Measurements from ENCODE around the gene SERPINB5. TPM values are rescaled to one million over a fixed set of nuclear protein-coding genes. Genes with fewer than 3 reads are reported as not detected.

Gene SERPINB5
- total RNA-seq, 1 donor from 2014 or later, result not detected

DNA sequence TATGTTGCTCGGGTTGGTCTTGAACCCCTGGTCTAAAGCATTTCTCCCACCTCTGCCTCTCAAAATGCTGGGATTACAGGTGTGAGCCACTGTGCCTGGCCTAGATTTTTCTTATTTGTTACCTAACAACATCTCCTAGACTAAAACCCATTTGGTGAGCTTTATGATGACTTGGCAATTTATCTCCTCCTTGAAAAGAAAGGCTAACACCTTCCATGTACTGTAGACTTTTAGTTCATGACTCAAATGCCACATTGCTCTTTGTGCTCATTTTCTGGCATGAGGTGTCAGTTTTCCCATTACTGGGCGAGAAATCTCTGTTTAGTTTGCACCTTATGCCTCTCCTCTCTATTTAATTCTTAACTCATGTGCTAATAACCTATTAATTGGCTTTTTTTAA is 12.3 kb upstream of the SERPINB5 start:
- Histone ChIP-seq H3K9me3 (ENCODE audit: control insufficient read depth in 3 of 3, low read length in 3 of 3) (no peaks in the 10 kb centered on the region), H3K9ac (ENCODE audit: low read depth in 1 of 3, low read length in 3 of 3) (no peak overlapping the region), H3K27ac (ENCODE audit: low read depth, low read length) (no peak overlapping the region), H3K36me3 (ENCODE audit: control insufficient read depth in 3 of 3, insufficient read depth in 3 of 3, low read length in 3 of 3) (no peaks in the 10 kb centered on the region), H3K4me3 (ENCODE audit: low read length in 3 of 3) (no peak overlapping the region), H3K27me3 (ENCODE audit: control insufficient read depth in 3 of 3, insufficient read depth in 3 of 3, low read length in 3 of 3) (peaks cover 0 to 5% (median 0%) of the 10 kb centered on the region in 3 donors), H3K4me1 (ENCODE audit: control insufficient read depth in 3 of 3, insufficient read depth in 3 of 3, low read length in 3 of 3) (no peaks in the 10 kb centered on the region)

DNA sequence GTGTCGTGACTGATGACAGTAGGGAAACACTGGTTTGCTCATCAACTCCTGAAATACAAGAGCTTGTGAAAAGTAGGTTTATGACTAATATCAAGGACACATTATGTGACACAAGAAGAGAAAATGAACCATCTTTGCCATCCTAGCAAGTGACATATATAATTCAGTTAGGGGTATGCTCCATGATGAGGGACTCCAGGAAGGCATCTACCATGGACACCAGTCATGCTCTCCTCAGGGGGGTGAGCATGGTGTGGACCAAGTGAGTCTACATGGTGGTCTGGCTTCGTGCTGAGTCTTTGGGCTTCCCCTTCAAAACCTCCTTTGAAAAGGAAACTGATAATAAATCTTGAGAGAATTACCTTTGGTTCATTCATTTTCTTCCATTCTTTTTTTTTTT is 11.7 kb upstream of the SERPINB5 start:
- H3K9me3 ChIP-seq (ENCODE audit: control insufficient read depth in 3 of 3, low read length in 3 of 3), result no peaks in the 10 kb centered on the region

DNA sequence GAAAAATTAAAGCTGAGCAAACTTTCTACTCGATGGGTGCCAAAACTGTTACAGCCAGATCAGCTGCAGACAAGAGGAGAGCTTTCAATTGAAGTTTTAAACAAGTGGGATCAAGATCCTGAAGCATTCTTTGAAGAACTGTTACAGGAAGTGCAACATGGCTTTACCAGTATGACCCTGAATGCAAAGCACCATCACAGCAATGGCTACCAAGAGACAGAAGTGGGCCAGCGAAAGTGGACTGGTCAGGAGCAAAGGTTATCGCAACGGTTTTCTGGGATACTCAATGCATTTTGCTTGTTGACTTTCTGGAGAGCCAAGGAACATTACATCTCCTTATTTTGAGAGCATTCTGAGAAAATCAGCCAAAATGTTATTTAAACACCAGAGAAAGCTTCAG is 9.1 kb upstream of the SERPINB5 start:
- H3K9me3 ChIP-seq (ENCODE audit: control insufficient read depth in 3 of 3, low read length in 3 of 3), result no peaks in the 10 kb centered on the region

More for the DNA sequence above, 11.7 kb upstream of the SERPINB5 start:
- Histone ChIP-seq H3K4me1 (ENCODE audit: control insufficient read depth in 3 of 3, insufficient read depth in 3 of 3, low read length in 3 of 3) (no peaks in the 10 kb centered on the region), H3K9ac (ENCODE audit: low read depth in 1 of 3, low read length in 3 of 3) (no peak overlapping the region), H3K27me3 (ENCODE audit: control insufficient read depth in 3 of 3, insufficient read depth in 3 of 3, low read length in 3 of 3) (peaks cover 0 to 5% (median 0%) of the 10 kb centered on the region in 3 donors), H3K4me3 (ENCODE audit: low read length in 3 of 3) (no peak overlapping the region), H3K36me3 (ENCODE audit: control insufficient read depth in 3 of 3, insufficient read depth in 3 of 3, low read length in 3 of 3) (no peaks in the 10 kb centered on the region), H3K27ac (ENCODE audit: low read depth, low read length) (no peak overlapping the region)

DNA sequence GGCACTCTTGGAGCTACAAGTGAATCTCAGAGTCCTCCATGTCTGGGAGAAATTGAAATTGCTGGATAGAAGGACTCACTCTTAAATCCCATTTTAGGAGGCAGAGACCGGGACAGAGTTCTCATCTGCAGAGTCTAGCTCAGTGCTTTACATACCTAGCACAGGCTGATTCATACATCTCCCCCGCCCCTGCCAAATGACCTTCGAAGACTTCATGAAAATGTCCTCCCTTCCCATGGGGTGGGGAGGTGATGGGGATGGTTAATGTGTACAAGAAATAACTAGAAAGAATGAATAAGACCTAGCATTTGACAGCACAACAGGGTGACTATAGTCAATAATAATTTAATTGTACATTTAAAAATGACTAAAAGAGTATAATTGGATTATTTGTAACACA is 8.2 kb upstream of the SERPINB5 start:
- H3K9ac ChIP-seq (ENCODE audit: low read depth in 1 of 3, low read length in 3 of 3), result no peak overlapping the region
- peaks cover 0 to 5% (median 0%) of the 10 kb centered on the region in 3 donors for H3K27me3 ChIP-seq (ENCODE audit: control insufficient read depth in 3 of 3, insufficient read depth in 3 of 3, low read length in 3 of 3)
- no peak overlapping the region for H3K4me3 ChIP-seq (ENCODE audit: low read length in 3 of 3)
- no peaks in the 10 kb centered on the region for H3K4me1 ChIP-seq (ENCODE audit: control insufficient read depth in 3 of 3, insufficient read depth in 3 of 3, low read length in 3 of 3)
- no peaks in the 10 kb centered on the region for H3K9me3 ChIP-seq (ENCODE audit: control insufficient read depth in 3 of 3, low read length in 3 of 3)
- no peak overlapping the region for H3K27ac ChIP-seq (ENCODE audit: low read depth, low read length)
- H3K36me3 ChIP-seq (ENCODE audit: control insufficient read depth in 3 of 3, insufficient read depth in 3 of 3, low read length in 3 of 3), result no peaks in the 10 kb centered on the region

More for the DNA sequence above, 9.1 kb upstream of the SERPINB5 start:
- Histone ChIP-seq H3K4me3 (ENCODE audit: low read length in 3 of 3) (no peak overlapping the region), H3K27me3 (ENCODE audit: control insufficient read depth in 3 of 3, insufficient read depth in 3 of 3, low read length in 3 of 3) (peaks cover 0 to 5% (median 0%) of the 10 kb centered on the region in 3 donors), H3K4me1 (ENCODE audit: control insufficient read depth in 3 of 3, insufficient read depth in 3 of 3, low read length in 3 of 3) (no peaks in the 10 kb centered on the region), H3K9ac (ENCODE audit: low read depth in 1 of 3, low read length in 3 of 3) (no peak overlapping the region), H3K27ac (ENCODE audit: low read depth, low read length) (no peak overlapping the region), H3K36me3 (ENCODE audit: control insufficient read depth in 3 of 3, insufficient read depth in 3 of 3, low read length in 3 of 3) (no peaks in the 10 kb centered on the region)

DNA sequence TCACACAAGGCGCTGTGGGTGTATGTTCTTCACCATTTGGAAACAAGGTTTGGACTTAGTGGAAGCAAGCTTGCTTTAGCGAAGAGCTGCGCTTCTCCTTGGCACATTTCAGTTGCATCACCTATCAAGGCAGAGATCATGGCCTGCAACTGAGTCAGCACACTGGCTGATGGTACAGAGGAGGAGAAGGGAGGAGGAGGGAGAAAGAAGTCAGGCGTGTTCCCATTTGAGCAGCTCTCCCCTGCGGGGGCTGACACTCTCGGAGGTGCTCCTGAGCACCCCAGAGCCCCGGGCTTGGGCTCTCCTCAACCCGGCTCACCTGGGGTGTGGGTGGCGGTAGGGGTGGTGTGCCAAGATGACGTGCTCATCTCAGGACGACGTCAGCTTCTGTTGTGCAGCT is 6.0 kb upstream of the SERPINB5 start:
- H3K27me3 ChIP-seq (ENCODE audit: control insufficient read depth in 3 of 3, insufficient read depth in 3 of 3, low read length in 3 of 3), result no peaks in the 10 kb centered on the region
- no peaks in the 10 kb centered on the region for H3K36me3 ChIP-seq (ENCODE audit: control insufficient read depth in 3 of 3, insufficient read depth in 3 of 3, low read length in 3 of 3)

DNA sequence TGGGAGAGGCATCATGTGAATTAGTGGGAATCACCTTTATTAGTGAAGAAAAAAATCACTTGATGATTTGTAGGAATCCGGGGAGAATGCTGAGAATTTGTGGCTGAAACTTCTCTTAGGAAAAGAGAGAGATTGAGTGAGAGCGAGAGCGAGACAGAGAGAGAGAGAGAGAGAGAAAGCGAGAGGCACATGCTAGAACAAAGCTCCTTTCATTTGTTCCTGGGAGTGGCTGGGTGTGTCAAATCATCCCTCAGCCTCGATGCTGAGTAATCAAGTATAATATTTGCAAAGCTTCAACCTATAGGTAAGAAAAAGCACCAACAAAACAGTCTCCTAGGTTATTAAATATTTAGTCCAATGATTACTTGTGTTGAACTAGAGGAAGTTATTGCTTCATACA is 4.4 kb upstream of the SERPINB5 start:
- H3K9ac ChIP-seq (ENCODE audit: low read depth in 1 of 3, low read length in 3 of 3), result no peak overlapping the region
- H3K27ac ChIP-seq (ENCODE audit: low read depth, low read length), result no peak overlapping the region
- no peaks in the 10 kb centered on the region for H3K4me1 ChIP-seq (ENCODE audit: control insufficient read depth in 3 of 3, insufficient read depth in 3 of 3, low read length in 3 of 3)
- no peak overlapping the region for H3K4me3 ChIP-seq (ENCODE audit: low read length in 3 of 3)
- H3K27me3 ChIP-seq (ENCODE audit: control insufficient read depth in 3 of 3, insufficient read depth in 3 of 3, low read length in 3 of 3), result no peaks in the 10 kb centered on the region
- H3K36me3 ChIP-seq (ENCODE audit: control insufficient read depth in 3 of 3, insufficient read depth in 3 of 3, low read length in 3 of 3), result no peaks in the 10 kb centered on the region
- H3K9me3 ChIP-seq (ENCODE audit: control insufficient read depth in 3 of 3, low read length in 3 of 3), result no peaks in the 10 kb centered on the region

More for the DNA sequence above, 6.0 kb upstream of the SERPINB5 start:
- Histone ChIP-seq H3K4me1 (ENCODE audit: control insufficient read depth in 3 of 3, insufficient read depth in 3 of 3, low read length in 3 of 3) (no peaks in the 10 kb centered on the region), H3K9ac (ENCODE audit: low read depth in 1 of 3, low read length in 3 of 3) (no peak overlapping the region), H3K27ac (ENCODE audit: low read depth, low read length) (no peak overlapping the region), H3K4me3 (ENCODE audit: low read length in 3 of 3) (no peak overlapping the region), H3K9me3 (ENCODE audit: control insufficient read depth in 3 of 3, low read length in 3 of 3) (no peaks in the 10 kb centered on the region)

DNA sequence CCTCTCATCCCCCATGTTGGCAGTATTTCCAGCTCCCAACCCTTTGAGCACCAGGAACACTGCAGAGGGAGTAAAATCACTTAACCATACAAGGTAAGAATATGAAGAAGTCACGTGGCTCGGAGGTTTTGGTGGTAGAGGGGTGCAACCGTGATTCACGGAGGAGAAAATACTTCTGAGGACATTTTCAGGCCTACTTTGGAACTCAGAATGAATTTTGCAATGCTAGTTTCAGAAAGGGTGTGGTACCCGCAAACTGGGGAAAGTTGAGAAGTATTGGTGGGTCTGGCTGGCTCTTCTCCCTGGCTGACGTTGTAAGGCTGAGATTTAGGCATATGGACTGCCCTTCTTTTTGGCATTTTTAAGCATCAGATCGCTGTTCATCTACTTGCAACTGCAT is 442 bp downstream of the SERPINB5 start:
- H3K4me1 ChIP-seq (ENCODE audit: control insufficient read depth in 3 of 3, insufficient read depth in 3 of 3, low read length in 3 of 3), result no peaks in the 10 kb centered on the region
- H3K36me3 ChIP-seq (ENCODE audit: control insufficient read depth in 3 of 3, insufficient read depth in 3 of 3, low read length in 3 of 3), result no peaks in the 10 kb centered on the region
- H3K9ac ChIP-seq (ENCODE audit: low read depth in 1 of 3, low read length in 3 of 3), result no peak overlapping the region
- H3K27me3 ChIP-seq (ENCODE audit: control insufficient read depth in 3 of 3, insufficient read depth in 3 of 3, low read length in 3 of 3), result no peaks in the 10 kb centered on the region
- H3K27ac ChIP-seq (ENCODE audit: low read depth, low read length), result no peak overlapping the region
- no peak overlapping the region for H3K4me3 ChIP-seq (ENCODE audit: low read length in 3 of 3)
- H3K9me3 ChIP-seq (ENCODE audit: control insufficient read depth in 3 of 3, low read length in 3 of 3), result no peaks in the 10 kb centered on the region

DNA sequence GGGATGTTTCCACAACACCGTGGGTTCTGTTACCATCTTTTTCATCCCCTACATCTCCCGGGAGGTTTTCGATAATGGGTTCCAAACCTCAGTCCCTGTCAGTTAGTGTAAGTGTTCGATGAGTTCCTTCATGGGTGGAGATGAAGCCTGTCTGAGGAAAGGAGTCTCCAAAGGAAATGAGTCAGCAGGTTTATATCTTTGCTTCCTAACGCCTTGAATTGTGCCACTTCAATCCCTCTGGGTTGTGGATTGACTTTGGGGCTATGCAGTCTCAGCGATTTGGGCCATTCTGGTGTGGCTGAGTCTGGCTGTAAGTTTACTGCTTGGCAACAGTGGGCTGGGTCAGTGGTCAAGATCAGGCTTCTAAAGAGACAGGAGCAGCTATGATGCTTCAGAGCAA is 1.2 kb downstream of the SERPINB5 start:
- H3K4me1 ChIP-seq (ENCODE audit: control insufficient read depth in 3 of 3, insufficient read depth in 3 of 3, low read length in 3 of 3), result no peaks in the 10 kb centered on the region
- no peak overlapping the region for H3K9ac ChIP-seq (ENCODE audit: low read depth in 1 of 3, low read length in 3 of 3)
- H3K36me3 ChIP-seq (ENCODE audit: control insufficient read depth in 3 of 3, insufficient read depth in 3 of 3, low read length in 3 of 3), result no peaks in the 10 kb centered on the region
- H3K27ac ChIP-seq (ENCODE audit: low read depth, low read length), result no peak overlapping the region
- H3K4me3 ChIP-seq (ENCODE audit: low read length in 3 of 3), result no peak overlapping the region
- no peaks in the 10 kb centered on the region for H3K27me3 ChIP-seq (ENCODE audit: control insufficient read depth in 3 of 3, insufficient read depth in 3 of 3, low read length in 3 of 3)
- H3K9me3 ChIP-seq (ENCODE audit: control insufficient read depth in 3 of 3, low read length in 3 of 3), result no peaks in the 10 kb centered on the region

DNA sequence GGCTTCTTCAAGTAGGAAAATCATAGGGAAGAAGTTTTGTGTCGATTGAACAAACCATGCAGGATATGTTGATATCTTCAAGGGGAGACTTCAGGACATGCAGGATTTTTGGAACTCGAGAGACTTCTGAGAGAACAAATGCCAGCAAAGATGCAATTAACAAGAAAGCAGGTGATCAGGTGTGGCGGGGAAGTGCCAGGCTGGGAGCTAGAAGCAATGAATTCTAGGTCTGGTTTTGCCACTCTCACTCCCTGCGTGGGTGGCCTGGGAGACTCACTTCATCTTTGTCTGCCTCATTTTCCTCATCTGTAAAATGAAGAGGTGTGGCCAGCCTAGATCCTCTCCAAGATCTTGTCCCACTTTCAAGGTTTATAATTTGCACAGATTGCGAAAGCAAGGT is 3.1 kb downstream of the SERPINB5 start:
- no peaks in the 10 kb centered on the region for H3K4me1 ChIP-seq (ENCODE audit: control insufficient read depth in 3 of 3, insufficient read depth in 3 of 3, low read length in 3 of 3)
- no peak overlapping the region for H3K4me3 ChIP-seq (ENCODE audit: low read length in 3 of 3)
- H3K27ac ChIP-seq (ENCODE audit: low read depth, low read length), result no peak overlapping the region
- no peaks in the 10 kb centered on the region for H3K36me3 ChIP-seq (ENCODE audit: control insufficient read depth in 3 of 3, insufficient read depth in 3 of 3, low read length in 3 of 3)
- no peak overlapping the region for H3K9ac ChIP-seq (ENCODE audit: low read depth in 1 of 3, low read length in 3 of 3)
- H3K27me3 ChIP-seq (ENCODE audit: control insufficient read depth in 3 of 3, insufficient read depth in 3 of 3, low read length in 3 of 3), result no peaks in the 10 kb centered on the region
- no peaks in the 10 kb centered on the region for H3K9me3 ChIP-seq (ENCODE audit: control insufficient read depth in 3 of 3, low read length in 3 of 3)

DNA sequence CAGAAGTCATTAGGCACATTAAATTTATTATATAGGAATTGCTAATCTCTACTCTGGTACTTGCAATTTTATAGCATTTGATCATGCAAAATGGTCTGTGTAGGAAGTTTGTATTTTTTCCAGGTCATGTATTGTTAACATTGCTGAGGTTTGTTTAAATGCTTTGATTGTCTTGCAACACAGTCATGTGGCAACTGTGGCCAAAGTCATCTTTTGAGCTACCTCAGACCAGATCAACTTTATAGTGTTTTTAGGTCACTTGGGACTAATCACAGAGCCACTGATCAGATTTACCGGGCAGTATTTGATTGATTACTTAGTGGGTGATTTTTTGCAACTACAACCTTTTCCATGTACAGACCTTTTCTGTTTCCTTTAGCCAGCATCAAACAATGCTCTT is 3.7 kb downstream of the SERPINB5 start:
- no peaks in the 10 kb centered on the region for H3K4me1 ChIP-seq (ENCODE audit: control insufficient read depth in 3 of 3, insufficient read depth in 3 of 3, low read length in 3 of 3)
- H3K9me3 ChIP-seq (ENCODE audit: control insufficient read depth in 3 of 3, low read length in 3 of 3), result no peaks in the 10 kb centered on the region
- H3K36me3 ChIP-seq (ENCODE audit: control insufficient read depth in 3 of 3, insufficient read depth in 3 of 3, low read length in 3 of 3), result no peaks in the 10 kb centered on the region
- no peak overlapping the region for H3K9ac ChIP-seq (ENCODE audit: low read depth in 1 of 3, low read length in 3 of 3)
- no peak overlapping the region for H3K27ac ChIP-seq (ENCODE audit: low read depth, low read length)
- no peaks in the 10 kb centered on the region for H3K27me3 ChIP-seq (ENCODE audit: control insufficient read depth in 3 of 3, insufficient read depth in 3 of 3, low read length in 3 of 3)
- no peak overlapping the region for H3K4me3 ChIP-seq (ENCODE audit: low read length in 3 of 3)

DNA sequence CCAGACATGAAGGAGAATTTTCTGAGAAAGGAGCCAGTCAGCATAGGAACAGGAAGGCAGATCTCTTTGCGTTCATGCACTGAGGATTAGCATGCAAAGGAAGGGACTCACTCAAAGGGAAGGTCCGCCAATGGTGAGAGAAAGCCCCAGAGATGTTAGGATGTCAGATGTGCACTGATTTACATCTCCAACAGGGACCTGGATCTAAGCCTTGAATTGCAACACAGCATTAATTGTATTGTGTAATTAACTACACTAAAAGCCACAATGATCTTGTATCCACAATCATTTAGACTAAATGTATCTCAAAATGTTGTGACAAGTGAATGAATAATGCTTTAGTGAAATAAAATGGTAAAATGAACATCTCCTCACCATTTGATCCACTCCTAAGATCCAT is 4.2 kb downstream of the SERPINB5 start:
- Histone ChIP-seq H3K9me3 (ENCODE audit: control insufficient read depth in 3 of 3, low read length in 3 of 3) (no peaks in the 10 kb centered on the region), H3K27me3 (ENCODE audit: control insufficient read depth in 3 of 3, insufficient read depth in 3 of 3, low read length in 3 of 3) (no peaks in the 10 kb centered on the region), H3K27ac (ENCODE audit: low read depth, low read length) (no peak overlapping the region), H3K4me1 (ENCODE audit: control insufficient read depth in 3 of 3, insufficient read depth in 3 of 3, low read length in 3 of 3) (no peaks in the 10 kb centered on the region), H3K9ac (ENCODE audit: low read depth in 1 of 3, low read length in 3 of 3) (no peak overlapping the region), H3K4me3 (ENCODE audit: low read length in 3 of 3) (no peak overlapping the region), H3K36me3 (ENCODE audit: control insufficient read depth in 3 of 3, insufficient read depth in 3 of 3, low read length in 3 of 3) (no peaks in the 10 kb centered on the region)
